Amygdala (tissue), 56 donors: ENCODE measurements around the gene LRP1.

Experiments used
- DNase-seq, 56 donors: peaks; one replicate each; lab custom pipeline; 2025; lab: John Stamatoyannopoulos, UW

LRP1 gene

GRCh38 chr12:57127726-57128518, at the start of gene LRP1:
Gene LRP1 (plus strand): TSS chr12:57128483. CDS start chr12:57128965, 482 bp downstream.
- DNase-seq, result peak in 53 of 56 donors; percentile 31 to 91 (median 73)

GRCh38 chr12:57078519-57079404, 49.5 kb upstream of the LRP1 start, which contains the start of gene NEMP1:
Gene NEMP1 (minus strand): TSS chr12:57078791. CDS start chr12:57078745, 46 bp downstream.
- peak; percentile 39 to 100 (median 98) for DNase-seq

- no peak for DNase-seq
Measured at GRCh38 chr12:57079821-57080220, 48.5 kb upstream of the LRP1 start.

- no peak for DNase-seq
Measured at GRCh38 chr12:57080855-57081254, 47.4 kb upstream of the LRP1 start.

- DNase-seq, result peak in 7 of 56 donors; percentile 12 to 53 (median 18)
Measured at GRCh38 chr12:57085999-57086492, 42.2 kb upstream of the LRP1 start.

DNA sequence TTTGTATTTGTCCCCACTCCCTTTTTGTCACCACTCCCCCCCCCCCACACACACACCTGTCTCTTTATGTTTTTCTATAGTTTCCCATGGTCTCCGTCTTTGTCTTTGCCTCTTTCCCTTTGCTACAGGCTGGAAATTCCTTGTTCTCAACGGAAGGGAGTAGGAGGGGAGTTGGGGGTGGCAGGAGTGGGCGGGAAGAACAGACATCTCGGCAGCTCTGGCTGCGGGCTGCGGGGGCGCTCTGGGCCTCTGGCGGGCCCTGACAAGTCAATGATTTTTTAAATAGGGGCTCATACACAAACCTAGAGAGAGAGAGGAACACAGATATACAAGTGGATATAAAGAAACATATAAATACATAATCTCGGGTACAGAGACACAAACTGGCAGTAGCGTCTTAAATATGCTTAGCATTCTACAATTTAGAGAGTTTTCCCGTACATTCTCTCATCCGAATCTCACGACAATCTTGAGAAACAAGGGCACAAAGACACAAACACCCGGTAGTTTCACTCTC, 41.7 kb upstream of the LRP1 start:
- DNase-seq, result peak in 36 of 56 donors; percentile 14 to 59 (median 29)

GRCh38 chr12:57087010-57087690, 41.1 kb upstream of the LRP1 start:
- peak in 45 of 56 donors; percentile 23 to 84 (median 56) for DNase-seq

GRCh38 chr12:57087691-57088353, 40.5 kb upstream of the LRP1 start:
- DNase-seq, result peak in 30 of 56 donors; percentile 22 to 68 (median 46)

DNA sequence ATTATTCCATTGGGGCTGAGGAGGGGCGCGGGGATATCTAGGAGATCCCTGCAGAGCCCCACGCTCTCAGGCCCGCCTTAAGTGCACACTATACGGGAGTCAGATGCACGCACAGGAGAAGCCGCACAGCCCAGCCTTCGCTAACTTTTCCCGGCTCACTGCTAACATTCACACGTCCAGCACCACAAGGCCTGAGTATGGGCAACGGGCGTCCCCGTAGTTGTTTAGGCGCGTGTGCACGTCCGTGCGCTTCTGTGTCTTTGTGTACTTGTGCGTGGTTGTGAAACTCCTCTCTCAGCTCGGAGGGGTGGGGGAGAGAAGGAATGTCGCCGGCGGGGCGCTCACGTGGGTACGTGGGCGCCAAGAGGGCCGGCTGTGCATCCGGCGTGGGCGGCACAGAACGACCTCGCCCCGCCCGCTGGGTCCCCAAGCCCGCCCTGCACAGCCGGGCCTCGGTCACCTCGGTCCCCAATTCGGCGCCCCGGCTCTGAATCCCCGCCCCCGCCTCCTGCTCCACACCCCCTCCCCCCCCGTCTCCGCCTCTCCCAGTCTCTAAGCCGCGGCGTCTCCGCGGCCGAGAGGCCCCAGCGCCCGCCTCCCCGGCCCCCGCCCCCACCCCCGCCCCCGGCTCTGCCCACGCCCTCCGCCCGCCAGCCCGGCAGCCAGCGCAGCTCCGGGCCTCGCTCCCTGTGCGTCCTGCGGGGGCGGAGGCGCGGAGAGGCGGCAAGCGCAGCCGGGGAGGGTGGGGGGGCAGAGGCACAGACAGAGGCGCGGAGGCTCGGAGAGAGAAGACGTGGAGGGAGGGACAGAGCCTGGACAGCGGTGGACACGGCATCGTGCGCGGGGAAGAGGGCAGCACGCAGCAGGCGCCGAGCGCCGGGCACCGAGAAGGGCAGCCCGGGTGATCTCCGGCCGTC, 39.7 kb upstream of the LRP1 start, which contains the start of gene NAB2:
Gene NAB2 (plus strand): TSS at position 761 of the 917 bp plus-strand sequence. CDS start 158 bp downstream, outside the sequence.
- DNase-seq, result peak in 55 of 56 donors; percentile 27 to 93 (median 82)

- peak in 41 of 56 donors; percentile 22 to 77 (median 52) for DNase-seq
Measured at GRCh38 chr12:57089271-57090245, 38.7 kb upstream of the LRP1 start.

- no peak for DNase-seq
Measured at GRCh38 chr12:57090490-57090889, 37.8 kb upstream of the LRP1 start.

DNA sequence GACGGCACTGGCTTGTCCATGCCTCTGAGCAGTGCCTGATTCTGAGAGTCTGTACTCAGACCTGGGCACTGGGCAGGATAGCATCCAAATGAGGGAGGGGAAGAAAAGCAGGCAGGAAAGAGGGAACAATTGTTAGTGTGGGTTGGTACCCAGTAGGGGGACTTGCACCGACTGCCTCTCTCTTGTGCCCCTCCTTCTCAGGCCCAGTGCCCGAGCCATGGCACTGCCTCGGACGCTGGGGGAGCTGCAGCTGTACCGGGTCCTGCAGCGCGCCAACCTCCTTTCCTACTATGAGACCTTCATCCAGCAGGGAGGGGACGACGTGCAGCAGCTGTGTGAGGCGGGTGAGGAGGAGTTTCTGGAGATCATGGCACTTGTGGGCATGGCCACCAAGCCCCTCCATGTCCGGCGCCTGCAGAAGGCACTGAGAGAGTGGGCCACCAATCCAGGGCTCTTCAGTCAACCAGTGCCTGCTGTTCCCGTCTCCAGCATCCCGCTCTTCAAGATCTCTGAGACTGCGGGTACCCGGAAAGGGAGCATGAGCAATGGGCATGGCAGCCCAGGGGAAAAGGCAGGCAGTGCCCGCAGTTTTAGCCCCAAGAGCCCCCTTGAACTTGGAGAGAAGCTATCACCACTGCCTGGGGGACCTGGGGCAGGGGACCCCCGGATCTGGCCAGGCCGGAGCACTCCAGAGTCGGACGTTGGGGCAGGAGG, 37.2 kb upstream of the LRP1 start:
- peak in 43 of 56 donors; percentile 12 to 76 (median 45) for DNase-seq

DNA sequence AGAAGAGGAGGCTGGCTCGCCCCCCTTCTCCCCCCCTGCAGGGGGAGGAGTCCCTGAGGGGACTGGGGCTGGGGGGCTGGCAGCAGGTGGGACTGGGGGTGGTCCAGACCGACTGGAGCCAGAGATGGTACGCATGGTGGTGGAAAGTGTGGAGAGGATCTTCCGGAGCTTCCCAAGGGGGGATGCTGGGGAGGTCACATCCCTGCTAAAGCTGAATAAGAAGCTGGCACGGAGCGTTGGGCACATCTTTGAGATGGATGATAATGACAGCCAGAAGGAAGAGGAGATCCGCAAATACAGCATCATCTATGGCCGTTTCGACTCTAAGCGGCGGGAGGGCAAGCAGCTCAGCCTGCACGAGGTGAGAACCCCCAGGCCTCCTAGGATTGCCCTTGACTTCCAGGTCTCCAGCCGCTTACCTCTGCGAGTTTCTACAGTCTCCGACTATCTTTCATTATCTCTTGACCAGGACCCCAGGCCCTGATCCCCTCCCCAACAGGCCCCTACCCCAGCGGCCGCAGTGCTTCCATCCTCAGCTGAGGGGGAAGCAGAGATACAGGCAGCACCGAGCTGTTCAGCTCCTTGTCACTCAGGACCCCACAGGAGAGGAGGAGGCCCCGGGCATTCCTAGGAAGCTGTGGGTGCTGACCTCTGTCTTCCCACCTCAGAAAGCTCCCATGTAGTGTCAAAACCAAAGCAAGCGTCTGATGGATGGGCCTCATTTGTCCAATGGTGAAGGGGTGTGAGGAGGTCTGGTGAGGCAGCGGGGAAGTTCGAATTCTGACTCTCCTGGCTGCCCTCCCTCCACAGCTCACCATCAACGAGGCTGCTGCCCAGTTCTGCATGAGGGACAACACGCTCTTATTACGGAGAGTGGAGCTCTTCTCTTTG, 36.4 kb upstream of the LRP1 start:
- DNase-seq, result no peak

GRCh38 chr12:57092529-57092862, 35.8 kb upstream of the LRP1 start:
- DNase-seq, result no peak

DNA sequence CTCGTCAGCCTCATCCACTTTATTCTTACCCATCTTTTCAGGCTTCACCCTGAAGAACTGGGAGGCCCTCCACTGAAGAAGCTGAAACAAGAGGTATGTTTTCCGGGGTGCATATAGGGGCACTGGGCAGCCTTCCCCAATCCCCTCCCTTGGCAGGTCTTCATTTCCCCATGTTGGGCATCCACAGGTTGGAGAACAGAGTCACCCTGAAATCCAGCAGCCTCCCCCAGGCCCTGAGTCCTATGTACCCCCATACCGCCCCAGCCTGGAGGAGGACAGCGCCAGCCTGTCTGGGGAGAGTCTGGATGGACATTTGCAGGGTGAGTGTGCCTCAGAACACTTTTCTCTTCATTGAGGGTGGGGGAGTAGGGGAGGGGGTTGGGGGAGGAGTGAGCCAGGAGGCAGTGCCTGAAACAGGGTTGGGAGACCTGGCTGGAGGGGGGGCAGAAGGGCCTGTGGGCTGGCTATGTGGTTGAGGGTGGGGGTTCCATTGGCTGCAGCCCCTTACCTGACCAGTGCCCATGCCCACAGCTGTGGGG, 35.3 kb upstream of the LRP1 start:
- peak in 1 of 56 donors; percentile 8 for DNase-seq
